AG04450 (cell line): ENCODE data around the gene ARL2BP. TPM values are rescaled to one million over a fixed set of nuclear protein-coding genes. Genes with fewer than 3 reads are reported as not detected.

Experiments
- CTCF ChIA-PET: fragments of 300-600, 350-600 bp; formaldehyde crosslinking; extraction: SDS; loops from one replicate; lab custom pipeline; 2022; ENCODE audit warnings: antibody characterized with exemption, inconsistent platforms; lab: Charles Lee
- POLR2A ChIA-PET: fragments of 350-600 bp; formaldehyde crosslinking; extraction: SDS; loops from one replicate; lab custom pipeline; 2021; ENCODE audit warnings: antibody characterized with exemption, inconsistent platforms; lab: Yijun Ruan, JAX
- DNase-seq: peaks from one replicate; pipeline ENCODE4 v3.0.0-alpha.2; 2011; ENCODE audit warnings: low read depth, low spot score
- H3K27ac ChIP-seq: one replicate; pipeline ENCODE4 v1.5.1; 2012; ENCODE audit warnings: low read depth, low read length, control low read depth
- H3K27me3 ChIP-seq: one replicate; pipeline ENCODE4 v1.6.0; 2012; ENCODE audit warnings: low read length; ENCODE audit not compliant: control insufficient read depth, insufficient read depth
- H3K4me3 ChIP-seq: 2 replicates; pipeline ENCODE4 v1.5.1; 2011; ENCODE audit warnings: mild to moderate bottlenecking, low read depth, low read length, control low read depth
- H3K9me3 ChIP-seq: 2 replicates; pipeline ENCODE4 v1.5.1; 2012; ENCODE audit warnings: low read length; ENCODE audit not compliant: control insufficient read depth, insufficient read depth
- polyA plus RNA-seq: library from polyadenylated mRNA; depleted of rRNA; stranded (reverse); fragments of >200 nt; gene quantifications from 2 replicates; pipeline ENCODE4 v1.2.3, GENCODE V29; 2011
- TF ChIP-seq, protein P1 (sequence below): IDR thresholded peaks from 2 replicates; pipeline ENCODE4 v1.5.1; 2011; ENCODE audit warnings: low read depth, low read length, control low read depth, inconsistent platforms

The ARL2BP gene
- polyA plus RNA-seq, 1 experiment = 107 TPM

DNA sequence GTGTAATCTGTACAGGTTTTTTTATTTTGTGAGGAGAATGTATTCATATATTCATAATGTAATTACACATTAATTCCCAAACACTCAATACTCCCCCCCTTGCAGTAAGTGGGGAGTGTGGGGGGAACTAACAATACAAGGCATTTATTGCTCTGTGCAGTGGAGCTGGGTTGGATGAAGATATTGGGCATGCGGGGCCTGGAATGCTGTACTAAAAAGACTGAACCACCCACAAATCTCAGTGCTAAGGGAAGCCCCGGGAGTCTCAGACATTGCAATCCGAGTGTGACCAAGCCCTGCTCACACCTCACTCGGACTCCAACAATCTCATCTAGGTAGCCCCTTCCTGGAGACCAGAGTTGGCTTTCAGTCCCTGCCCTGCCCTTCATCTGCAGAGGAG, 33.4 kb downstream of the ARL2BP start:
- TF ChIP-seq, protein P1, sequence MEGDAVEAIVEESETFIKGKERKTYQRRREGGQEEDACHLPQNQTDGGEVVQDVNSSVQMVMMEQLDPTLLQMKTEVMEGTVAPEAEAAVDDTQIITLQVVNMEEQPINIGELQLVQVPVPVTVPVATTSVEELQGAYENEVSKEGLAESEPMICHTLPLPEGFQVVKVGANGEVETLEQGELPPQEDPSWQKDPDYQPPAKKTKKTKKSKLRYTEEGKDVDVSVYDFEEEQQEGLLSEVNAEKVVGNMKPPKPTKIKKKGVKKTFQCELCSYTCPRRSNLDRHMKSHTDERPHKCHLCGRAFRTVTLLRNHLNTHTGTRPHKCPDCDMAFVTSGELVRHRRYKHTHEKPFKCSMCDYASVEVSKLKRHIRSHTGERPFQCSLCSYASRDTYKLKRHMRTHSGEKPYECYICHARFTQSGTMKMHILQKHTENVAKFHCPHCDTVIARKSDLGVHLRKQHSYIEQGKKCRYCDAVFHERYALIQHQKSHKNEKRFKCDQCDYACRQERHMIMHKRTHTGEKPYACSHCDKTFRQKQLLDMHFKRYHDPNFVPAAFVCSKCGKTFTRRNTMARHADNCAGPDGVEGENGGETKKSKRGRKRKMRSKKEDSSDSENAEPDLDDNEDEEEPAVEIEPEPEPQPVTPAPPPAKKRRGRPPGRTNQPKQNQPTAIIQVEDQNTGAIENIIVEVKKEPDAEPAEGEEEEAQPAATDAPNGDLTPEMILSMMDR = no peak
- ChIA-PET POLR2A (interaction anchor here (0.7 kb wide), 1 partner anchor 92 kb away, joined by 3 read pairs; the partner anchor contains the start of genes PSME3IP1 and RSPRY1), CTCF (interaction anchor here (0.9 to 1.5 kb wide), 3 partner anchors 22 to 140 kb away, joined by 3 to 4 read pairs (median 3); no protein-coding TSS in a partner anchor)
- H3K9me3 ChIP-seq = no peaks in the 10 kb centered on the region
- H3K27ac ChIP-seq = no peak overlapping the region
- no peak for DNase-seq
- peaks cover 25% of the 10 kb centered on the region for H3K27me3 ChIP-seq
- H3K4me3 ChIP-seq = no peak overlapping the region

DNA sequence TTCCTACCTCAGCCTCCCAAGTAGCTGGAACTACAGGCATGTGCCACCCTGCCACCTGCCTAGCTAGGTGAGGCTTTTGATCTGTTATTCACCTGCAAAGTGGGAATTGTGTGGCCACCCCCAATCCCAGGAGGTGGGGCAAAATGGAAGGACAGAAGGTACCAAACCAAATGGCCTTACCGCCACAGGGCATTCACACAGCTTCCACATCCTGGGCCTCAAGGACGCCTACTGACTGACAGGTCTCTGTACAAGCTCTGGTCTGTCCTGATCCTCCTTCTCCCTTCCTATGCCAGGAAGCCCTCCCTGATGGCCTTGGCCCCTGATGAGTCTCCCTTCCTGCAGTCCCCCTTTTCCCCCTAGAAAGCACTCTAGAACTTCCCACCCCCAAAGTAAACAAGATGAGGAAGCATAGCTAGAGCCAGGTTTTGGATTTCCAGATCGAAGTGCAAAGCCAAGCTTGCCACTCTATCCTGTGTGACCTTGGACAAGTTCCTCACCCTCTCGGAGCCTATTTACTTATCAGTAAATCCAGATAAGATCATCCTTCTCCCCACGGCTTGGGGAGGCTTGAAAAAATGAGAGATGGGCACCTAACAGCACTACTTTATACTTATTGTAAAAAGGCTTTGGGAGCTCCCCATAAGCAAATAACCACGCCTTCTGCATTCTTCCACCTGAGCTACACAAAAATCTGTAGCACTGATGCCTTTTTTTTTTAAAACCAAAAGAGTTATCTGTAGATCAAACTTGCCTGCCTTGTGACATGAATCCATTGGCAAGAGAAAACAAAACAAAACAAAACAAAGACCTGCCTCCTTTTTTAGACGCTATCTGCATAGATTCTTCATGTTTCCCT, 35.0 kb downstream of the ARL2BP start:
- POLR2A ChIA-PET = no interaction called here
- CTCF ChIA-PET = interaction anchor here (1.2 kb wide), 1 partner anchor 137 kb away, joined by 3 read pairs; no protein-coding TSS in a partner anchor
- H3K27ac ChIP-seq = no peak overlapping the region
- no peaks in the 10 kb centered on the region; the same call in 1 of the 2 replicates for H3K9me3 ChIP-seq
- peaks cover 38% of the 10 kb centered on the region for H3K27me3 ChIP-seq
- no peak overlapping the region for H3K4me3 ChIP-seq
- TF ChIP-seq, protein P1 = no peak
- no peak for DNase-seq

DNA sequence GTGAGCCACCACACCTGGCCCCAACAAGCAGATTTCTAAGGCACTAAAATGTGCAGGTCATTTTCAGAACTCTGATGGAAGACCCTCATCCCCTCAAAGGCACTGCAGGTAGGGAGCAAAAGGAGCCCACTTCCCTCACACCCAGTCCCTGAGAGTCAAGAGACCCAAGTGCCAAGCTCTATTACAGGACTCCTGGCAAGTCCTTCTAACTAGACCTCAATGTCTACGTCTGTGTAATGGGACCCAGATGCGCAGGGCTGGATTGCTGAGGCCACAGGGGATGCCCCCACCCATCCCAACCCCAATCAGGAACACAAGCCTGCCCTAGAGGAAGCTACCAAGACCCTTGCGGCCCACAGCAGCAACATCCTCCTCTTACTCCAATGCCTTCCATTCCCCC, 36.7 kb downstream of the ARL2BP start:
- ChIA-PET CTCF (no interaction called here), POLR2A (no interaction called here)
- Histone ChIP-seq H3K27ac (no peak overlapping the region), H3K9me3 (no peaks in the 10 kb centered on the region; the same call in 1 of the 2 replicates), H3K27me3 (peaks cover 42% of the 10 kb centered on the region), H3K4me3 (no peak overlapping the region)
- TF ChIP-seq, protein P1 = no peak
- DNase-seq = no peak

- CTCF ChIA-PET = no interaction called here
- no peak for DNase-seq
- H3K27me3 ChIP-seq = peaks cover 46% of the 10 kb centered on the region
- no peak overlapping the region for H3K4me3 ChIP-seq
- H3K9me3 ChIP-seq = no peaks in the 10 kb centered on the region; the same call in 1 of the 2 replicates
- no peak overlapping the region for H3K27ac ChIP-seq
- TF ChIP-seq, protein P1 = no peak
- POLR2A ChIA-PET = no interaction called here
Observed at GRCh38 chr16:57282510-57283213, 37.6 kb downstream of the ARL2BP start.
